ACHN (cell line): ENCODE measurements around the gene SOWAHD.
A peak's percentile ranks its signal among the peaks of the same experiment; 100 is the strongest.
"Not testable (repeated sequence)": the region's sequence is repeated elsewhere in the genome, so short reads cannot be mapped to it uniquely, and the experiment has no call there.

ENCODE experiments used
- DNase-seq: peaks from one replicate; pipeline ENCODE4 v3.0.0-alpha.2; 2015
- in situ Hi-C: cut with HindIII; loops from 2 replicates; pipeline ENCODE4 v1.10.0; 2017; ENCODE audit warnings: low sequenced_read_pairs, low pct_ligation_motif_present, low pct_unique_long_range_greater_than_20kb

Gene SOWAHD

GRCh38 chrX:119756926-119757635 lies 1.3 kb upstream of the SOWAHD start:
- in situ Hi-C loops: no loop called here
- no peak for DNase-seq

- in situ Hi-C loops: no loop called here
Observed at GRCh38 chrX:119757646-119757978, 776 bp upstream of the SOWAHD start.

GRCh38 chrX:119758731-119759247 lies 401 bp downstream of the SOWAHD start:
- in situ Hi-C loops: no loop called here

More at GRCh38 chrX:119757646-119757978, 776 bp upstream of the SOWAHD start:
- DNase-seq: no peak

GRCh38 chrX:119759248-119759766 lies 919 bp downstream of the SOWAHD start:
- in situ Hi-C loops: no loop called here
- no peak for DNase-seq

More at GRCh38 chrX:119758731-119759247, 401 bp downstream of the SOWAHD start:
- no peak for DNase-seq

GRCh38 chrX:119760026-119760877 lies 1.9 kb downstream of the SOWAHD start:
- DNase-seq: no peak
- in situ Hi-C loops: no loop called here

- peak; percentile 61 for DNase-seq
- in situ Hi-C loops: no loop called here
Observed at GRCh38 chrX:119762718-119763117, 4.3 kb downstream of the SOWAHD start.

GRCh38 chrX:119763181-119763580 lies 4.8 kb downstream of the SOWAHD start:
- in situ Hi-C loops: no loop called here
- DNase-seq: peak; percentile 86

GRCh38 chrX:119763836-119764387 lies 5.5 kb downstream of the SOWAHD start:
- DNase-seq: peak; percentile 0
- in situ Hi-C loops: no loop called here

- in situ Hi-C loops: not testable (repeated sequence)
- DNase-seq: peak; percentile 40
Observed at GRCh38 chrX:119768436-119768835, 10.0 kb downstream of the SOWAHD start.

- DNase-seq, in situ Hi-C loops: not testable (repeated sequence)
Observed at GRCh38 chrX:119769388-119769787, 11.0 kb downstream of the SOWAHD start.

- in situ Hi-C loops: no loop called here
- no peak for DNase-seq
Observed at GRCh38 chrX:119775517-119776238, 17.3 kb downstream of the SOWAHD start.

- DNase-seq: no peak
- in situ Hi-C loops: no loop called here
Observed at GRCh38 chrX:119778829-119779228, 20.4 kb downstream of the SOWAHD start.

GRCh38 chrX:119783026-119783425 lies 24.6 kb downstream of the SOWAHD start:
- in situ Hi-C loops: no loop called here
- no peak for DNase-seq

GRCh38 chrX:119784747-119785446 lies 26.5 kb downstream of the SOWAHD start:
- in situ Hi-C loops: no loop called here

GRCh38 chrX:119790977-119791436 lies 32.6 kb downstream of the SOWAHD start:
- peak; percentile 25 for DNase-seq
- in situ Hi-C loops: no loop called here

More at GRCh38 chrX:119784747-119785446, 26.5 kb downstream of the SOWAHD start:
- DNase-seq: peak; percentile 19

- DNase-seq: peak; percentile 83
- in situ Hi-C loops: no loop called here
Observed at GRCh38 chrX:119791437-119792231, 33.2 kb downstream of the SOWAHD start, which contains the start of gene RPL39. TSS of gene RPL39 (minus strand) at chrX:119791630. CDS start at chrX:119791576, 54 bp downstream.
